Astrocyte (in vitro differentiated cells and primary cell): ENCODE data around the gene CHAD. TPM values are rescaled to one million over a fixed set of nuclear protein-coding genes. Genes with fewer than 3 reads are reported as not detected.

Experiments
- DNase-seq: peaks from one replicate; pipeline ENCODE4 v3.0.0-alpha.2; 2010; ENCODE audit warnings: low read depth
- FAIRE-seq: peaks from 2 replicates; lab custom pipeline; 2011; peaks lifted over from hg19 to GRCh38; lab: Jason Lieb, UNC
- H2AFZ ChIP-seq: 2 replicates; pipeline ENCODE4 v1.6.0; 2012; ENCODE audit warnings: low read depth, low read length, inconsistent platforms
- H3K27ac ChIP-seq: 2 replicates; pipeline ENCODE4 v1.5.1; 2011; ENCODE audit warnings: low read depth, low read length, inconsistent platforms
- H3K27me3 ChIP-seq: 2 replicates; pipeline ENCODE4 v1.6.0; 2011; ENCODE audit warnings: low read length, inconsistent platforms; ENCODE audit not compliant: insufficient read depth
- H3K36me3 ChIP-seq: 2 replicates; pipeline ENCODE4 v1.5.1; 2011; ENCODE audit warnings: low read length, inconsistent platforms; ENCODE audit not compliant: insufficient read depth
- H3K4me1 ChIP-seq: 2 replicates; pipeline ENCODE4 v1.5.1; 2011; ENCODE audit warnings: low read length, inconsistent platforms; ENCODE audit not compliant: insufficient read depth
- H3K4me2 ChIP-seq: 2 replicates; pipeline ENCODE4 v1.6.0; 2012; ENCODE audit warnings: low read length, inconsistent platforms
- H3K4me3 ChIP-seq: 2 replicates; pipeline ENCODE4 v1.5.1; 2011; ENCODE audit warnings: low read depth, mild to moderate bottlenecking, low read length, inconsistent platforms; ENCODE audit not compliant: insufficient read depth
- H3K79me2 ChIP-seq: 2 replicates; pipeline ENCODE4 v1.6.0; 2012; ENCODE audit warnings: mild to moderate bottlenecking, low read length, inconsistent platforms; ENCODE audit not compliant: insufficient read depth
- H3K9ac ChIP-seq: 2 replicates; pipeline ENCODE4 v1.6.0; 2012; ENCODE audit warnings: mild to moderate bottlenecking, low read length, inconsistent platforms
- H3K9me3 ChIP-seq: 2 replicates; pipeline ENCODE4 v1.5.1; 2012; ENCODE audit warnings: low read depth, mild to moderate bottlenecking, low read length, inconsistent platforms; ENCODE audit not compliant: insufficient read depth
- H4K20me1 ChIP-seq: 2 replicates; pipeline ENCODE4 v1.6.0; 2012; ENCODE audit warnings: low read length, inconsistent platforms; ENCODE audit not compliant: insufficient read depth
- H3K27ac Mint-ChIP-seq: one replicate; pipeline ENCODE4 v1.8.0; 2021; ENCODE audit warnings: mild to moderate bottlenecking, mixed read lengths; ENCODE audit not compliant: unreplicated experiment
- H3K27me3 Mint-ChIP-seq: one replicate; pipeline ENCODE4 v1.8.0; 2021; ENCODE audit warnings: low read depth, mixed read lengths; ENCODE audit not compliant: unreplicated experiment
- H3K36me3 Mint-ChIP-seq: one replicate; pipeline ENCODE4 v1.8.0; 2021; ENCODE audit warnings: low read depth, mixed read lengths; ENCODE audit not compliant: unreplicated experiment
- H3K4me1 Mint-ChIP-seq: one replicate; pipeline ENCODE4 v1.8.0; 2021; ENCODE audit warnings: low read depth, mixed read lengths; ENCODE audit not compliant: unreplicated experiment
- H3K4me3 Mint-ChIP-seq: one replicate; pipeline ENCODE4 v1.8.0; 2021; ENCODE audit warnings: mild to moderate bottlenecking, moderate library complexity, mixed read lengths; ENCODE audit not compliant: unreplicated experiment
- H3K9me3 Mint-ChIP-seq: one replicate; pipeline ENCODE4 v1.8.0; 2021; ENCODE audit warnings: mild to moderate bottlenecking, mixed read lengths; ENCODE audit not compliant: unreplicated experiment
- EZH2 ChIP-seq: IDR thresholded peaks from 2 replicates; pipeline ENCODE4 v1.6.1; 2012; ENCODE audit warnings: mild to moderate bottlenecking, low read length, inconsistent platforms; ENCODE audit not compliant: insufficient read depth
- total RNA-seq: library from RNA; stranded (reverse); gene quantifications from 2 replicates; pipeline ENCODE4 v1.2.1, GENCODE V29; 2021
- TF ChIP-seq, protein P1 (sequence below): IDR thresholded peaks from 2 replicates; pipeline ENCODE4 v1.5.1; 2011; ENCODE audit warnings: low read depth, mild to moderate bottlenecking, inconsistent platforms, low read length, moderate library complexity; ENCODE audit not compliant: insufficient read depth

Gene CHAD
- total RNA-seq, 1 donor from 2014 or later: not detected

DNA sequence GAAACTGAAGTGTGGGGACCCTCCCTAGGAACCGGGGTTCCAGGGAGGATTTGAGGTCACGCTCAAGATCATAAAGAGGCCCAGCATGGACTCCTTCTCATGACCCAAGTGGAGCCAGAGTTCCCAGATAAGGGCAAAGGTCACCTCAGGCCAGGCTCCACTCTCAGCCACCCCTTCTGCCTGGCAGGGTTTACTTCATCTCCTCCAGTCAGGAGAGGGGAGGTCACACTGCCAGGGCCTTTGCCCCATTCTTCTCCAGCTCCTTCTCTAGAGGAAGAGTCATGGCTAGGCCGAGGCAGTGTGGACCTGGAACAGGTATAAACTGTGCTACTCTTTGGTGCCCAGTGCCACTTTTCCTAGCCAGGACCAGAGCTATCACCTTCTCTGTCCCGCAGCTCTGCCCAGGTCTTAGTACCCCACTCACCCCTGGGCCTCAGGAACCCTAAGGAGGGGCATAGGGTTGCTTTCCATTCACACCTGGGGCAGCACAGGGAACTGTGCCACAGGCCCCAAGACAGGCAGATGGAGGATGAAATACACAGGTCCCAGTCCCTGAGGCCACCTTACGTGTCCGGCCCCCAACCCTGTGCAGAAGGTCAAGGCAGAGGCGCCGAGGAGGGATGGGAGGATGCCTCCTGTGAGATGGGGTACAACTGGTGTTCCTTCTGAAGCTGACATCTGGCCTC, 43.5 kb downstream of the CHAD start:
- H3K4me1 Mint-ChIP-seq: peaks cover 23% of the 10 kb centered on the region
- H3K36me3 Mint-ChIP-seq: peaks cover 7% of the 10 kb centered on the region

DNA sequence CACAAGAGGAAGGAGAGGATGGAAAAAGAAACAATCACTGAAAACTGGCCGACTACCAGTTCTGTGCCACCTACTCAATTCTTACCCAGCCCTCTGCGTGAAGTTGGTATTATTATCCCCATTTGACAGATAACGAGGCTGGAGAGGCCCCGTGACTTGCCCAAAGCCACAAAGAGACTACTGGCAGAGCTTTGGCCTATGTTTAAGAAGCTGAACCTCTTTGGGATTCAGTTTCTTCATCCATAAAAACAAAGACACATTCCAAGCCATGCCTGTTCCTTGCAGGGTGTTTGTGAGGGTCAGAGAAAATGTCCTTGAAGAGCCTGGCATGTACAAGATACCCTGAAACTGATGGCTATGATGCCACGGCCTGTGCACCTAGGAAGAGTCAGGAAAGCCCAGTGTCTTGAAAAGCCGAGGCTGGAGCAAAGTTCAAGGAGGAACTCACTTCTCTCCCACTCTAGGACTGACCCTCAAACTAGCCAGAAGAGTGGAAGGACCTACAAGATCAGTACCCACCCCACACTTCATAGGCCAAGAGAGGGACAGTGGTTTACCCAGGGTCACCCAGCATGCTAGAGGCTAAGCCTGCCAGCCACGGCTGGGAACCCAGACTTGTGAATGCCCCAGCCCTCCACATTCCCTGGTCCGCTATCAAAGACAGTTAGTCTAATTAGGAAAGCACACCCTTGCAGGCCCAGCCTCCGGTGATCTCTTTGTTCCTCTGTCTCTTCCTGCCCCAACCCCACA, 44.3 kb downstream of the CHAD start:
- peaks cover 23% of the 10 kb centered on the region for H3K4me1 Mint-ChIP-seq
- H3K4me3 Mint-ChIP-seq: peak overlapping the region; percentile 77
- no peaks in the 10 kb centered on the region for H3K27me3 Mint-ChIP-seq
- H3K9me3 Mint-ChIP-seq: peaks cover 2% of the 10 kb centered on the region
- TF ChIP-seq, protein P1, sequence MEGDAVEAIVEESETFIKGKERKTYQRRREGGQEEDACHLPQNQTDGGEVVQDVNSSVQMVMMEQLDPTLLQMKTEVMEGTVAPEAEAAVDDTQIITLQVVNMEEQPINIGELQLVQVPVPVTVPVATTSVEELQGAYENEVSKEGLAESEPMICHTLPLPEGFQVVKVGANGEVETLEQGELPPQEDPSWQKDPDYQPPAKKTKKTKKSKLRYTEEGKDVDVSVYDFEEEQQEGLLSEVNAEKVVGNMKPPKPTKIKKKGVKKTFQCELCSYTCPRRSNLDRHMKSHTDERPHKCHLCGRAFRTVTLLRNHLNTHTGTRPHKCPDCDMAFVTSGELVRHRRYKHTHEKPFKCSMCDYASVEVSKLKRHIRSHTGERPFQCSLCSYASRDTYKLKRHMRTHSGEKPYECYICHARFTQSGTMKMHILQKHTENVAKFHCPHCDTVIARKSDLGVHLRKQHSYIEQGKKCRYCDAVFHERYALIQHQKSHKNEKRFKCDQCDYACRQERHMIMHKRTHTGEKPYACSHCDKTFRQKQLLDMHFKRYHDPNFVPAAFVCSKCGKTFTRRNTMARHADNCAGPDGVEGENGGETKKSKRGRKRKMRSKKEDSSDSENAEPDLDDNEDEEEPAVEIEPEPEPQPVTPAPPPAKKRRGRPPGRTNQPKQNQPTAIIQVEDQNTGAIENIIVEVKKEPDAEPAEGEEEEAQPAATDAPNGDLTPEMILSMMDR: no peak
- TF ChIP-seq EZH2: no peak
- Histone ChIP-seq H3K4me2 (peak overlapping the region; percentile 89), H3K36me3 (no peaks in the 10 kb centered on the region), H4K20me1 (no peaks in the 10 kb centered on the region), H2AFZ (peak overlapping the region; percentile 7), H3K4me3 (no peak overlapping the region), H3K4me1 (peaks cover 27% of the 10 kb centered on the region), H3K9ac (no peak overlapping the region), H3K79me2 (no peaks in the 10 kb centered on the region), H3K27ac (peak overlapping the region; percentile 38), H3K9me3 (no peaks in the 10 kb centered on the region), H3K27me3 (no peaks in the 10 kb centered on the region)
- H3K36me3 Mint-ChIP-seq: peaks cover 4% of the 10 kb centered on the region
- no peak for DNase-seq
- no peak for FAIRE-seq
- H3K27ac Mint-ChIP-seq: peak overlapping the region; percentile 92

More for the DNA sequence above, 43.5 kb downstream of the CHAD start:
- H3K4me3 Mint-ChIP-seq: peak overlapping the region; percentile 77
- no peaks in the 10 kb centered on the region for H3K9me3 ChIP-seq
- H3K27ac Mint-ChIP-seq: no peak overlapping the region
- no peaks in the 10 kb centered on the region for H3K36me3 ChIP-seq
- H3K27me3 Mint-ChIP-seq: no peaks in the 10 kb centered on the region
- FAIRE-seq: no peak
- H2AFZ ChIP-seq: peak overlapping the region; percentile 93
- peaks cover 2% of the 10 kb centered on the region for H3K9me3 Mint-ChIP-seq
- H4K20me1 ChIP-seq: no peaks in the 10 kb centered on the region
- TF ChIP-seq, protein P1: no peak
- no peak for TF ChIP-seq EZH2
- DNase-seq: no peak
- H3K9ac ChIP-seq: peak overlapping the region; percentile 82
- H3K27ac ChIP-seq: peak overlapping the region; percentile 51
- H3K27me3 ChIP-seq: no peaks in the 10 kb centered on the region
- H3K4me2 ChIP-seq: peak overlapping the region; percentile 89
- H3K4me1 ChIP-seq: peaks cover 27% of the 10 kb centered on the region
- no peaks in the 10 kb centered on the region for H3K79me2 ChIP-seq
- H3K4me3 ChIP-seq: peak overlapping the region; percentile 59
